Muscle layer of duodenum (tissue), 2 donors: ENCODE data around the gene ATP5MK.
"Not testable (repeated sequence)": the region's sequence is repeated elsewhere in the genome, so short reads cannot be mapped to it uniquely, and the experiment has no call there.

Experiments used
- H3K27ac ChIP-seq: one replicate; pipeline ENCODE4 v1.7.0; 2013; ENCODE audit warnings: mild to moderate bottlenecking, low read length
- H3K27me3 ChIP-seq: one replicate; pipeline ENCODE4 v1.7.0; 2013; ENCODE audit warnings: low read depth, mild to moderate bottlenecking, control low read depth, low read length
- H3K36me3 ChIP-seq, 2 donors: one replicate each; pipeline ENCODE4 v1.7.0; 2013; ENCODE audit warnings: low read length in 2 of 2, control low read depth in 1 of 2, mild to moderate bottlenecking in 1 of 2; ENCODE audit not compliant: insufficient read depth in 2 of 2, control insufficient read depth in 1 of 2
- H3K4me1 ChIP-seq, 2 donors: one replicate each; pipeline ENCODE4 v1.7.0; 2013; ENCODE audit warnings: low read length in 2 of 2, mild to moderate bottlenecking in 2 of 2, control low read depth in 1 of 2, moderate library complexity in 1 of 2; ENCODE audit not compliant: insufficient read depth in 2 of 2, control insufficient read depth in 1 of 2
- H3K4me3 ChIP-seq, 2 donors: one replicate each; pipeline ENCODE4 v1.7.0; 2013; ENCODE audit warnings: low read length in 2 of 2, low read depth in 1 of 2, mild to moderate bottlenecking in 1 of 2
- H3K9me3 ChIP-seq, 2 donors: one replicate each; pipeline ENCODE4 v1.7.0; 2013; ENCODE audit warnings: low read length in 2 of 2, control low read depth in 1 of 2, mild to moderate bottlenecking in 1 of 2; ENCODE audit not compliant: control insufficient read depth in 1 of 2
- donor health status: healthy.

The ATP5MK gene

GRCh38 chr10:103429647-103430046, 33.4 kb upstream of the ATP5MK start:
- Histone ChIP-seq H3K27me3 (no peaks in the 10 kb centered on the region), H3K9me3 (no peaks in the 10 kb centered on the region), H3K4me3 (no peak overlapping the region), H3K36me3 (peaks cover 37 to 47% of the 10 kb centered on the region in 2 donors), H3K27ac (no peak overlapping the region), H3K4me1 (peaks cover 0 to 3% of the 10 kb centered on the region in 2 donors)

DNA sequence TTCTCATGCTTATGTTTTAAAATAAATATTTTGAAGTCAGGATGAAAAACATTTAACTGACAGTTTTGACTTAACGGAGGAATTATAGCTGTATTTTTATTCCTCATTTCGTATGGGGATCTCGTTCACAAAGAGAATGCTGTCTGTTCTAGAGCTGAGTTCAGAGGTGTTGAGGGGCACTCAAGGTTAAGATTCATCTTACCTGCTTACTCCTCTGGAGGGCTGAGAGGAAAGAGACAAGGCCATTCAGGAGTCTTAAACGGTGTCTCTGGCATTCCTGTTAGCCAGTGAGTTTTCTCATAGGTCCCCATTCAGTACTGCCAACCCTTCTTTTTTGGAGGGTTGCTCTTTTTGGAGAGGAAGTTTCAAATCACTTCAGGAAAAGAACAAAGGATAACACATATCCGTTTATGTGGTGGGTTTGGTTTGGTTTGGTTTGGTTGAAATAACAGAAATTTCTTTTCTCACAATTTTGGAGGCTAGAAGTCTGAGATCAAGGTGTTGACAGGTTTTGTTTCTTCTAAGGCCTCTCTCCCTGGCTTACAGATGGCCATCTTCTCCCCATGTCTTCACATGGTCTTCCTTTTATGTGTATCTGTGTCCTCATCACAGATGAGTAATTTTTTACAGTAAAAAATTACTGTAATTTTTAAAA, 32.8 kb upstream of the ATP5MK start:
- Histone ChIP-seq H3K4me3 (no peak overlapping the region), H3K9me3 (no peaks in the 10 kb centered on the region), H3K36me3 (peaks cover 37 to 47% of the 10 kb centered on the region in 2 donors), H3K27ac (no peak overlapping the region), H3K27me3 (no peaks in the 10 kb centered on the region), H3K4me1 (peaks cover 0 to 3% of the 10 kb centered on the region in 2 donors)

GRCh38 chr10:103427866-103428265, 31.6 kb upstream of the ATP5MK start:
- no peak overlapping the region for H3K27ac ChIP-seq
- no peaks in the 10 kb centered on the region for H3K9me3 ChIP-seq
- H3K4me1 ChIP-seq = peaks cover 0 to 3% of the 10 kb centered on the region in 2 donors
- H3K36me3 ChIP-seq = peaks cover 42 to 51% of the 10 kb centered on the region in 2 donors
- no peak overlapping the region for H3K4me3 ChIP-seq
- H3K27me3 ChIP-seq = no peaks in the 10 kb centered on the region

DNA sequence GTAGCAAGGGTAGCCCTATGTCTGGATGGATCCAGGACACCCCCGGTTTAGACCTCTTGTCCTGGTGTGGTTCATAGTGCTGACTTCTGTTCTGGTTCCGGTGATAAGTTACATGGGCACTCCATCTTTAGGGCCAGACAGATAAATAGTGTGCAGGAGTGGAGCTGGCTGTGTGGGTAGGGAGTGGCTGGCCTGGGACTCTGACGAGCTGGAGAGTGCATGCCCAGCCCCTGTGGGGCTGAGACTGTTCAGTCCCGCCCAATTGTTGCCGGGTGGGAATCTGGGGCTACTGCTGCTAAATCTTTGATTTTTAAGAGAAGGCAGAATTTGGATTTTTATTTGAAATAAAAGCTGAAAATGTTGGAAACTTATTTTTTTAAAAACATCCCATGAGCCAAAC, 27.5 kb upstream of the ATP5MK start:
- H3K4me1 ChIP-seq = no peaks in the 10 kb centered on the region
- H3K27ac ChIP-seq = no peak overlapping the region
- H3K27me3 ChIP-seq = no peaks in the 10 kb centered on the region
- H3K9me3 ChIP-seq = no peaks in the 10 kb centered on the region
- H3K4me3 ChIP-seq = no peak overlapping the region
- H3K36me3 ChIP-seq = peaks cover 58 to 73% of the 10 kb centered on the region in 2 donors

- no peak overlapping the region for H3K27ac ChIP-seq
- no peaks in the 10 kb centered on the region for H3K9me3 ChIP-seq
- peaks cover 84 to 91% of the 10 kb centered on the region in 2 donors for H3K36me3 ChIP-seq
- H3K27me3 ChIP-seq = no peaks in the 10 kb centered on the region
- H3K4me1 ChIP-seq = no peaks in the 10 kb centered on the region
- H3K4me3 ChIP-seq = no peak overlapping the region
Observed at GRCh38 chr10:103419101-103419500, 22.8 kb upstream of the ATP5MK start.

- Histone ChIP-seq H3K4me3 (no peak overlapping the region), H3K36me3 (peaks cover 83 to 91% of the 10 kb centered on the region in 2 donors), H3K9me3 (no peaks in the 10 kb centered on the region), H3K4me1 (no peaks in the 10 kb centered on the region), H3K27ac (no peak overlapping the region), H3K27me3 (no peaks in the 10 kb centered on the region)
Observed at GRCh38 chr10:103417601-103418000, 21.3 kb upstream of the ATP5MK start.

GRCh38 chr10:103417148-103417469, 20.8 kb upstream of the ATP5MK start:
- peaks cover 80 to 90% of the 10 kb centered on the region in 2 donors for H3K36me3 ChIP-seq
- H3K4me1 ChIP-seq, H3K4me3 ChIP-seq: not testable (repeated sequence)

DNA sequence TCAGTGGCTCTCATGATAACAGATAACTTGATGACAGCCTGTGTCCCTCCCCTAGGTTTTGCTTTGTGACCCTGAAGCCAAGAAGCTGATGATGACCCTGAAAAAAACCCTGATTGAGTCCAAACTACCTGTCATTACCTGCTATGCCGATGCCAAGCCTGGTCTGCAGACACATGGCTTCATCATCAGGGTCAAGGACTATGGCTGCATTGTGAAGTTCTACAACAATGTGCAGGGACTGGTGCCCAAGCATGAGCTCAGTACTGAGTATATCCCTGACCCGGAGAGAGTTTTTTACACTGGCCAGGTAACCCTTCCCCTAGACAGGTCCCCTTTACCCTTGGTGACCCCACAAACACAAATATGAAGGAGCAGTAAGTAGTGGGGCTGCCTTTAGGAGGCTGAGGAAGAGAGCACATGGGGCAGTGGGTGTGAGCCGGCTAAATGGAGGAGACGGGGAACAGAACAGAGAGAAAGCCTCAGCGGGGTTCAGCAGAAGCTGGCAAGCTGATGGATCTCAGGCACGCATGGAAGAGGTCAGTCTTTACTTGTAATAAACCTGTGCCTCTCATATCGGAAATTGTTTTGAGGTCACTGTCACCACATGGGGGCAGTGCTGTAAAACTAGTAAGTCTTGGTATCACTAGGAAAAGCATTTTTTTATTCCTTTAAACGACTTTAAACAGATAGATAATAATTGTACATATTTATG, 20.3 kb upstream of the ATP5MK start:
- Histone ChIP-seq H3K9me3 (no peaks in the 10 kb centered on the region), H3K4me3 (no peak overlapping the region), H3K4me1 (no peaks in the 10 kb centered on the region), H3K27me3 (no peaks in the 10 kb centered on the region), H3K36me3 (peaks cover 82 to 90% of the 10 kb centered on the region in 2 donors), H3K27ac (no peak overlapping the region)

More at GRCh38 chr10:103417148-103417469, 20.8 kb upstream of the ATP5MK start:
- not testable (repeated sequence) for H3K27me3 ChIP-seq, H3K27ac ChIP-seq, H3K9me3 ChIP-seq

GRCh38 chr10:103415581-103415980, 19.3 kb upstream of the ATP5MK start:
- H3K4me3 ChIP-seq = no peak overlapping the region
- peaks cover 80 to 85% of the 10 kb centered on the region in 2 donors for H3K36me3 ChIP-seq
- H3K9me3 ChIP-seq = no peaks in the 10 kb centered on the region
- H3K27me3 ChIP-seq = no peaks in the 10 kb centered on the region
- no peak overlapping the region for H3K27ac ChIP-seq
- H3K4me1 ChIP-seq = no peaks in the 10 kb centered on the region

- peaks cover 72 to 76% of the 10 kb centered on the region in 2 donors for H3K36me3 ChIP-seq
Observed at GRCh38 chr10:103413564-103413963, 17.3 kb upstream of the ATP5MK start.

DNA sequence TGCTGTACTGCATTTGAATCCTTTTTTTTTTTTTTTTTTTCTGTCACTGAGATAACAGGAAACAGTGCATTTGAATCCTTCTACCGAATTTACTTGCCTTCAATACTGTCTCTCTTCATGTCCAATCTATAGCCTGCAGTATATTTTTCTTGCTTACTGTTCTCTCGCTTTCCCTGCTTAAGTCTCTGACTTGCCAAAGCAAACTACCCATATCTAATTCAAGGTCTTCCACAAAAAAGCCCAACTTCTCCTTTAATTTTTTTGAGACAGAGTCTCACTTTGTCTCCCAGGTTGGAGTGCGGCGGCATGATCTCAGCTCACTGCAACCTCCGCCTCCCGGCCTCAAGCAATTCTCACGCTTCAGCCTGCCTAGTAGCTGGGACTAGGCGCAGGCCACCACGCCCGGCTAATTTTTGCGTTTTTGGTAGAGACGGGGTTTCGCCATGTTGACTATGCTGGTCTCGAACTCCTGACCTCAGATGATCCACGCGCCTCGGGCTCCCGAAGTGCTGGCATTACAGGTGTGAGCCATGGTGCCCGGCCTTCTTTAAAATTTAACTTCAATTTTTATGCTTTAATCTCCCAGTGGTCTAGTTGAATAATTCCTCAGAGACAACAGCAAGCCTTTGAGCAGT, 1.0 kb upstream of the ATP5MK start:
- Histone ChIP-seq H3K9me3 (no peaks in the 10 kb centered on the region), H3K4me3 (peak overlapping the region; percentile 91 to 96)

More at GRCh38 chr10:103413564-103413963, 17.3 kb upstream of the ATP5MK start:
- H3K9me3 ChIP-seq = no peaks in the 10 kb centered on the region
- no peak overlapping the region for H3K27ac ChIP-seq
- H3K27me3 ChIP-seq = no peaks in the 10 kb centered on the region
- H3K4me1 ChIP-seq = no peaks in the 10 kb centered on the region
- H3K4me3 ChIP-seq = no peak overlapping the region

More for the DNA sequence above, 1.0 kb upstream of the ATP5MK start:
- Histone ChIP-seq H3K27ac (peak overlapping the region; percentile 94), H3K27me3 (no peaks in the 10 kb centered on the region), H3K36me3 (peaks cover 18 to 42% of the 10 kb centered on the region in 2 donors), H3K4me1 (peaks cover 13 to 38% of the 10 kb centered on the region in 2 donors)
